ENCODE data around the gene ARSH.
"Not testable (repeated sequence)": the region's sequence is repeated elsewhere in the genome, so short reads cannot be mapped to it uniquely, and the experiment has no call there.

Gene ARSH

DNA sequence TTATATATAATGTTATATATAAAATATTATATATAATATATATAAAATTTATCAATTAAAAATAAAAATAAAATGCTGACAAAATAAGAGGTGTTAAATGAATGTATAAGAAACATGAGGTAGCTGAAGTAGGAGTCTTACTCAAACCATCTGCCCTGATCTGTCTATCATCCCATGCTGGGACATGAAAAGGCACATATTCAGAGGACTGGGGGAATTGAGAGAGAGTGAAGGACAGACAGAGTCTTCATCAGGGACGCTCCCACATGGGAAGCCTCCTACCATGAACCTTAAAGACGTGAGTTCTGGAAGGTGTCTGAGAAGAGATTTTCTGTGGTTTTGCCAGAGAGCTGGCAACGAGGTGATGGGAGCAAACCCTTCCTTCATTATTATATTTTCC, 30.9 kb downstream of the ARSH start:
- no peak for DNase-seq (ENCODE audit: low read depth in 2 of 2)

DNA sequence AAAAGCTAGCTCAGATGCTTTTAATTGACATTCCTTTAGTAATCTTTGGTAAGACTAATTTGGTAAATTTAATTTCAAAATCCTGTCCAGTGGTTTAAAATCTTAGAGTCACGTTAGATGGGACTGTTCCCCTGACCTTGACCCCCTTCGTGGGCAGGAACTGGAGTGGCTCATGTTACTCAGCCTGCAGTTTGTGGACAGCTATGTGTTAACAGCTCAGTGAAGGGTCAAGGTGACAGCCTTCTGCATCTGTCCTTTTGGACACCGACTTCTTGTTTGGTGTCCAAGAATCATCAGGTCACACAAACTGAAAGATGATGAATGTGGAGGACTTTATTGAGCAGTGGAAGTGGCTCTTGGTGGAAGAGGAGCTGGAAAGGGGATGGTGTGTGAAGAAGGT, 37.9 kb downstream of the ARSH start:
- DNase-seq (ENCODE audit: low read depth in 2 of 2): no peak

- DNase-seq (ENCODE audit: low read depth in 2 of 2): no peak
Observed at GRCh38 chrX:3044671-3045070, 38.3 kb downstream of the ARSH start.

GRCh38 chrX:3046253-3047240, 40.2 kb downstream of the ARSH start:
- no peak for DNase-seq (ENCODE audit: low read depth in 2 of 2)

- not testable (repeated sequence) for DNase-seq (ENCODE audit: low read depth in 2 of 2)
Observed at GRCh38 chrX:3050523-3051175, 44.3 kb downstream of the ARSH start.

GRCh38 chrX:3052860-3053259, 46.5 kb downstream of the ARSH start:
- DNase-seq (ENCODE audit: low read depth in 2 of 2): no peak

DNA sequence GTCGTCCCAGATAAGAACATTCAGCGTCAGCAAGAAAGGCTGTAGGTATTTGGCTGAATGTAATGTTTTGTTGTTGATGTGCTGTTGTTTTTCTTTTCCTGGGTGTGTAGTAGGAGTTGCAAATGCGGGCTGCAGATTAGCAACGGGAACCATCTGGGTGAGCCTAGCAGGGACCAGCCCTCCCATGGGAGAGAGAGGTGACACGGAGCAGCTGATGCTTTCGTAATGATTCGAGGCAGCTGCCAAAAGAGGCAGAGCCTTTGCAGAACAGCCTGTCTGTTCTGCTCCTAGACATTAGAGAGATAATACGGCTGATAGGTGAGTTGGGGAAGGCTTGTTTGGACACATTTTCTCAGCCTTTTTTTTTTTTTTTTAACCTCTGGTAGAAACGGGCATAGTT, 60.2 kb downstream of the ARSH start:
- DNase-seq (ENCODE audit: low read depth in 2 of 2): no peak

GRCh38 chrX:3075959-3076358, 69.6 kb downstream of the ARSH start:
- DNase-seq (ENCODE audit: low read depth in 2 of 2): no peak

DNA sequence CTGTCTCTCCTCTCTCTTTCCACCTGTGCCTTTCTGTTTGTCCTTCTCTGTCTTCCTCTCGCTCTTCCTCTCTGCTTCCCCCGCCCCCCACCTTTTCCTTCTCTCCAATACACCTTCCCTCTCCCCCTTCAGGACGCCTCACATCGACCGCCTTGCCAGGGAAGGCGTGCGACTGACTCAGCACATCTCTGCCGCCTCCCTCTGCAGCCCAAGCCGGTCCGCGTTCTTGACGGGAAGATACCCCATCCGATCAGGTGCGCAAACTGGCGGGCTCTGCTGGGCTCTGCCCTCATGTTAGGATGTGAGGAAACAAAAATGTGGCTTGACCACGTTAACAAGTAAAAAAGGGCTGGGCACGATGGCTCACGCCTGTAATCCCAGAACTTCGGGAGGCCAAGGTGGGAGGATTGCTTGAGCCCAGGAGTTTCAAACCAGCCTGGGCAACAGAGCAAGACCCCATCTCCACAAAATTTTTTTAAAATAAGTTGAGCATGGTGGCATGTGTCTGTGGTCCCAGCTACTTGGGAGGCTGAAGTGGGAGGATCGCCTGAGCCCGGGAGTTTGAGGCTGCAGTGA, 70.2 kb downstream of the ARSH start:
- no peak for DNase-seq (ENCODE audit: low read depth in 2 of 2)
